ENCODE measurements around the gene GNG8.

Gene GNG8

GRCh38 chr19:46635920-46636761, at the start of gene GNG8:
Gene GNG8 (minus strand): TSS chr19:46636202. CDS start chr19:46634682, 1,520 bp downstream.
- peak in 1 of 2 donors; percentile 44 for DNase-seq

DNA sequence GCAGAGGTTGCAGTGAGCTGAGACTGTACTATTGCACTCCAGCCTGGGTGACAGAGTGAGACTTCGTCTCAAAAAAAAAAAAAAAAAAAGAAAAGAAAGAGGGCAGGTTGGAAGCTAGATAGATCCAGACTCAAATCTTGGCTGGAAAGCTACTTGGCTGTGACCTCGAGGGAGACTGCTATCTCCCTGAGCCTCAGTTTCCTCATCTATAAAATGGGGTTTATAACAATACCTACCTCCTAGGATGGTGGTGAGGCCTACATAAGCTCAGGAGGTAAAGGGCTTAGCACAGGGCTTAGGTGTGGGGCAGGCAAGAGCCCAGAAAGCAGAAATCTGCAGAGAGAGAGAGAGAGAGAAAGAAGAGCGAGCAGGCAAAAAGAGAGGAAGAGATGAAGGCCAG, 49.2 kb upstream of the GNG8 start:
- DNase-seq = no peak

- peak; percentile 66 to 75 for DNase-seq
Observed at GRCh38 chr19:46678110-46678732, 42.2 kb upstream of the GNG8 start.

DNA sequence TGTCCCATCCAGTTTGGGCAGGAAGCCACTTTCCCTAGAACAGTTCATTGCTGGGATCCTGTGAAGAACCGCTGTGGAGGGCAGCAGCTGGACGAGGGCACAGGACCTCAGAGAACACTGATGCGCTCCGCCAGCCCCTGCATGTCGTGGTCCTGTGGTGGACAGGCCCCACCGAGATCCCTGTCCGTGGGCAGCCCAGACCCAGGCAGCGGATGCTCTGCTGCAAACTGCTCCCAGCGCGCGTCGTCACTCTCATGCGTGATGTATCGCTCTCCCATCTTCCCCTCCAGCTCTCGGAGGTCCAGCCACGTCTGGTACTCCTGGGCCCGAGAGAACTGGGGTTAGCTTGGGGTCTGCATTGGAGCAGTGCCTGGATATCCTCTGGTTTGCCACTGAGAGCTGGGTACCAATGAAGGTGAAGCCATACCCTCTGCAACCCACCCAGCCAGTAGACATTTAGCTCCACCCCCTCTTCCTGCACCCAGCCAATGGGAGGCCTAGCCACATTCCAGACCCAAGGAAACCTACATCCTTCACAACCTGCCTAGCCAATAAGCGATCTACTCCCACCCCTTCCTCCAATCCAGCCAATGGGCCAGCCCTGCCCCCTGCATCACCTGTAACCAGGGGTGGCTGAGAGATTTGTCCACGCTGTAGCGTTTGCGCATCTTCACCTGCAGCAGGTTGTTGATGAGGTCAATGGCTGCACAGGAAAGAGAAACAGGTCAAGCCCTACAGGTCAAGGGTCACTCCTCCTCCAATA, 38.6 kb upstream of the GNG8 start:
- no peak for DNase-seq

DNA sequence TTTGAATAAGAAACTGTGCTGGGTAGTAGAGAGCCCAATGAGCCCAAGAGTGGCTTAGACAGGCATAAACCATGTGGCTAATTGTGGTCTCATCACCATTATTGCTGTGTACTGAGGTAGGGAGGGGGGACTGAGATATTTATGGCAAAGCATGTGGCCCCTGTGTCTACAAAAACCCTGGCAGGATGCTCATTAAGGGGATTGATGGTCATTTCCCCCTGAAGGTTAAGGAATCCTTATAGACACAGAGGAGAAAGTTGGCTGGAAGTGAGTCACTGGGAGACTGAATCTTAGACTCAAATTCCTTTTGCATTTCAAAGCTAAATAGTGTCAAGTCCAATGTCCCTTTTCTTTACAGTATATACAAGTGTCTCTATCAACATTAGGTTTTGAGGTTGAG, 34.8 kb upstream of the GNG8 start:
- DNase-seq = no peak

DNA sequence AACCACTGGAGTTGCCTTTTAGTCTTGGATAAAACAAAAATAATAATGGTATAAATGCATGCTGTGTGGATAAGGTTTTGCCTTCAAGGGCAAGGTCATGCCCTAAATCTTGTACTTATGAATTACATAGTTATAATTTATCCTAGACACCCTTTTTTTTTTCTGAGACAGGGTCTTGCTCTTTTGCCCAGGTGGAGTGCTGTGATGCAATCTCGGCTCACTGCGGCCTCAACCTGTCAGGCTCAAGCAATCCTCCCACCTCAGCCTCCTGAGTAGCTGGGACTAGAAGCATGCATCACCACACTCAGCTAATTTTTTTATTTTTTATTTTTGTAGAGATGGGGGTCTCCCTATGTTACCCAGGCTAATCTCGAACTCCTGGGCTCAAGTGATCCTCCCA, 32.7 kb upstream of the GNG8 start:
- DNase-seq = no peak

DNA sequence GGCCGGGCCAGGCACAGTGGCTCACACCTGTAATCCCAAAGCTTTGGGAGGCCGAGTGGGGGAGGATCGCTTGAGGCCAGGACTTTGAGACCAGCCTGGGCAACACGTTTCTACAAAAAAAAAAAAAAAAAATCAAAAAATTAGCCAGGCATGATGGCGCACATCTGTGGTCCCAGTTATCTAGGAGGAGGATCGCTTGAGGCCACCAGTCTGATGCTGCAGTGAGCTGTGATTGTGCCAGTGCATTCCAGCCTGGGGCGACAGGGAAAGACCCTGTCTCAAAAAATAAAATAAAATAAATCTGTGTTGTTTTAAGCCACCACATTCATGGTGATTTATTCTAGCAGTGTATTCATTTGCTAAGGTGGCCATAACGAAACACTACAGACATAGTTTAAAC, 29.1 kb upstream of the GNG8 start:
- no peak for DNase-seq

GRCh38 chr19:46661735-46662592, 26.0 kb upstream of the GNG8 start:
- peak; percentile 81 to 82 for DNase-seq

GRCh38 chr19:46661020-46661731, 25.2 kb upstream of the GNG8 start, which contains the start of gene DACT3:
Gene DACT3 (minus strand): TSS chr19:46661182. CDS start chr19:46661064, 118 bp downstream.
- peak; percentile 100 for DNase-seq

GRCh38 chr19:46660551-46661019, 24.6 kb upstream of the GNG8 start:
- DNase-seq = peak in 1 of 2 donors; percentile 21

- no peak for DNase-seq
Observed at GRCh38 chr19:46660008-46660517, 24.1 kb upstream of the GNG8 start.

DNA sequence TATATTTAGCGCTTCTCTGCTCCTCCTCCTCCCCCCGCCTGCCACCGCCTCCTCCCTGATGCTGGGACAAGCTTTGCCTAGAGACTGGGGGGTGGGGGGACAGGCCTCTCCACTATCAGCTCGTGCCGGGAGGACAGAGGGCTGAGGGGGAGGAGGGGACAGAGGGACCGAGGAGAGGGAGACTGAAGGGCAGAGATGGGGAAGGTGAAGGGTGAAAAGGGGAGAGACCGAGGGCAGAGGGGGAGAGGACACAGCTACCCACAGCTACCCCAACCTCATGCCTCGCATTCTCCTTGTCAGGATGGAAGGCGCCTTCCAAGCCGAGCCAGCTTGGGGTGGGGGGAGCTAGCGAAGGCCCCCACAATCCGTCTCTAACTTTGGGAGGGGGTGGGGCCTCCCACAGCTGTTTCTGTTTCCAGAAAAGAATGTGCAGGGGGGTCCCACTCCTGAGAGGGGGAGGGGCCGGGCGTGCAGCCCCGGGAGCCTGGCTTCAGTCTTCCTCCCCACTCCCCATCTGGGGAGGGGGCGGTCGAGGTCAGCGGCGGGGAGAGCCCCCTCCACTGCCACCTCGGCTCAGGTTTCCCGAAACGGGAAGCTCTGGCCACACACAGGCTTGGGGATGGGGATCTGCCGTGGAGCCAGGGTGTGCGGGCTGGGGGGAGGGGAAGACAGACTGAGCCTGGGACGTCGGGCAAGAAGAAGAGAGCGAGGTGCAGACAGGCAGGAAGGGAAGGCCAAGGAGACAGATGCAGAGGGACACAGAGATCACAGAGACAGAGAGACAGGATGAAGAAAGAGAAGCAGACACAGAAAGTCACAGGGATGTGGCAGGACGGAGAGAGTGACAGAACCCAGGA, 23.4 kb upstream of the GNG8 start:
- no peak for DNase-seq

- no peak for DNase-seq
Observed at GRCh38 chr19:46656541-46656940, 20.5 kb upstream of the GNG8 start.

- DNase-seq = no peak
Observed at GRCh38 chr19:46654621-46655152, 18.7 kb upstream of the GNG8 start.

DNA sequence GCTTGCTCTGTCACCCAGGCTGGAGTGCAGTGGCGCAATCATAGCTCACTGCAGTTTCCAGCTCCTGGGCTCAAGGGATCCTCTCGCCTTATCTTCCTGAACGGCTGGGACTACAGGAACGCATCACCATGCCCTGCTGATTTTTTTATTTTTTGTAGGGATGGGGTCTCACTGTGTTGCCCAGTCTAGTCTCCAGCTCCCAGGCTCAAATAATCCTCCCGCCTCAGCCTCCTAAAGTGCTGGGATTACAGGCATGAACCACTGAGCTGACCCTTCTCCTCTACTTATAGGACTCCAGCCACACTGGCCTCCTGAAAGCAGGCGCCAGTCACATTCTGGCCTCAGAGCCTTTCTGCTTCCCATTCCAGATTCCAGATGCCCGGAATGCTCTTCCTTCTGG, 14.4 kb upstream of the GNG8 start:
- no peak for DNase-seq

GRCh38 chr19:46648961-46649960, 13.3 kb upstream of the GNG8 start:
- no peak for DNase-seq

DNA sequence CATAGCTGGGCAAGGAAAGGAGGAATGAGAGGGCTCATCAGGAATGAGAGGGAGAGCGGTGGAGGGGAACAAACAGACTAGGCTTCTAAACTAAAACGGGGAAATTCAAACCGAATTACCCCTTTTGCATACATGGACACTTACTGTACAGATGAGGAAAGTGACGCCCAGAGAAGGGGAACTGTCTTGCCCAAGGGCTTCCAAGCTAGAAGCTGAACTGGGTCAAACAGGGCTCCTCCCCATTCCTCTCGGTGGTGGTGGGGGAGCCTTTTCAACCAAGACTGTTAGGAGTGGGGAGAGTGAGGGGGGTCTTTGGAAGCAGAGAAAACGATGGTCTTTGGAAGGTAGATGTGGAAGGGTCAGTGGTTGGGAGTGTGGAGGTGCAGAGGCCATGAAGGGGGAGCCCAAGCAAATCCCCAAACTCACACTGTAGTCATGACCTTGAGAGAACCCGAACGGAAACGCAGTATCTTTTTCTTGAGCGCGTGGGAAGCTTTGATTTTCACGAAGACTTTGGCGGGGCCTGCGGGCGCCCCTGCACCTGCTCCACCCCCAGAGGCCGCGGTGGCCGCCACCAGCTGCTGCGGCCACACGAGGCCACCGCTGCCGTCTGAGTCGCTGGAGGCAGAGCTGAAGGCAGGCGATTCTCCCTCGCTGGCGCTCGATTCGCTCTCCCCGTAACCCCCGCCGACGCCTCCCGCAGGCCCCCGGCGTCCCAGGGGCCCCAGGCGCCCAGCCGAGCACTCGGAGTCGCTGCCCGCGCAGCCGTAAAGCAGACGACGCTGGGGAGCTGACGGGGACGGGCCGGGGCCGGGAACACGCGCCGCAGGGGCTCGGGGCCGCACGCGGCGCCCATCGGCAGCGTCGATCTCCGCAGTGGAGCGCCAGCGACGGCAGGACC, 12.3 kb upstream of the GNG8 start:
- no peak for DNase-seq

- no peak for DNase-seq
Observed at GRCh38 chr19:46646402-46646801, 10.4 kb upstream of the GNG8 start.

Measured in CD4-positive, alpha-beta T cell treated with Interferon alpha-2 for 1 hour (primary cell).